AG04450 (cell line): ENCODE data around the gene ISL2. TPM values are rescaled to one million over a fixed set of nuclear protein-coding genes. Genes with fewer than 3 reads are reported as not detected.

Experiments
- CTCF ChIA-PET: fragments of 300-600, 350-600 bp; formaldehyde crosslinking; extraction: SDS; loops from one replicate; lab custom pipeline; 2022; ENCODE audit warnings: antibody characterized with exemption, inconsistent platforms; lab: Charles Lee
- POLR2A ChIA-PET: fragments of 350-600 bp; formaldehyde crosslinking; extraction: SDS; loops from one replicate; lab custom pipeline; 2021; ENCODE audit warnings: antibody characterized with exemption, inconsistent platforms; lab: Yijun Ruan, JAX
- DNase-seq: peaks from one replicate; pipeline ENCODE4 v3.0.0-alpha.2; 2011; ENCODE audit warnings: low read depth, low spot score
- H3K27ac ChIP-seq: one replicate; pipeline ENCODE4 v1.5.1; 2012; ENCODE audit warnings: low read depth, low read length, control low read depth
- H3K27me3 ChIP-seq: one replicate; pipeline ENCODE4 v1.6.0; 2012; ENCODE audit warnings: low read length; ENCODE audit not compliant: control insufficient read depth, insufficient read depth
- H3K4me3 ChIP-seq: 2 replicates; pipeline ENCODE4 v1.5.1; 2011; ENCODE audit warnings: mild to moderate bottlenecking, low read depth, low read length, control low read depth
- H3K9me3 ChIP-seq: 2 replicates; pipeline ENCODE4 v1.5.1; 2012; ENCODE audit warnings: low read length; ENCODE audit not compliant: control insufficient read depth, insufficient read depth
- polyA plus RNA-seq: library from polyadenylated mRNA; depleted of rRNA; stranded (reverse); fragments of >200 nt; gene quantifications from 2 replicates; pipeline ENCODE4 v1.2.3, GENCODE V29; 2011
- TF ChIP-seq, protein P1 (sequence below): IDR thresholded peaks from 2 replicates; pipeline ENCODE4 v1.5.1; 2011; ENCODE audit warnings: low read depth, low read length, control low read depth, inconsistent platforms

ISL2 gene
- polyA plus RNA-seq, 1 experiment, result 0.83 TPM

DNA sequence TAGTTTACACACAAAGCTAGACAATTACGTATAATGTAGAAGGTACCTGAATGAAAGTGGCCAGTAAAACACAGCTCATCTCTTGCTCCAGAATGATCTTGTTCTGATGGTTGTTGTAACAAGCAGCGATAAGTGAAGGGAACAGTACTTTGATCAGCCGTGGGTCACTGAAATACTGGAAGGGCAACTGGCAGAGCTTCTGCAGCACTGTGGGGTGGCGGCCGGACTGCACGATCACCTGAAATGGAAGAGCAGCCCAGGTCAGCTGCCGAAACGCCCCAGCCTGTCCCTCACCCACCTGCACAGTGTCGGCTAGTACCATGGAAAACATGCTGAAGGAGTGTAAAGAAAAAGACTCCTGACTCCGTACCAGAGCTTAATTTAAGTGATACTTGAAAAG lies 17.3 kb downstream of the ISL2 start:
- ChIA-PET CTCF (no interaction called here), POLR2A (no interaction called here)
- H3K4me3 ChIP-seq, result no peak overlapping the region
- TF ChIP-seq, protein P1, sequence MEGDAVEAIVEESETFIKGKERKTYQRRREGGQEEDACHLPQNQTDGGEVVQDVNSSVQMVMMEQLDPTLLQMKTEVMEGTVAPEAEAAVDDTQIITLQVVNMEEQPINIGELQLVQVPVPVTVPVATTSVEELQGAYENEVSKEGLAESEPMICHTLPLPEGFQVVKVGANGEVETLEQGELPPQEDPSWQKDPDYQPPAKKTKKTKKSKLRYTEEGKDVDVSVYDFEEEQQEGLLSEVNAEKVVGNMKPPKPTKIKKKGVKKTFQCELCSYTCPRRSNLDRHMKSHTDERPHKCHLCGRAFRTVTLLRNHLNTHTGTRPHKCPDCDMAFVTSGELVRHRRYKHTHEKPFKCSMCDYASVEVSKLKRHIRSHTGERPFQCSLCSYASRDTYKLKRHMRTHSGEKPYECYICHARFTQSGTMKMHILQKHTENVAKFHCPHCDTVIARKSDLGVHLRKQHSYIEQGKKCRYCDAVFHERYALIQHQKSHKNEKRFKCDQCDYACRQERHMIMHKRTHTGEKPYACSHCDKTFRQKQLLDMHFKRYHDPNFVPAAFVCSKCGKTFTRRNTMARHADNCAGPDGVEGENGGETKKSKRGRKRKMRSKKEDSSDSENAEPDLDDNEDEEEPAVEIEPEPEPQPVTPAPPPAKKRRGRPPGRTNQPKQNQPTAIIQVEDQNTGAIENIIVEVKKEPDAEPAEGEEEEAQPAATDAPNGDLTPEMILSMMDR, result no peak
- no peak for DNase-seq
- H3K27ac ChIP-seq, result no peak overlapping the region
- no peaks in the 10 kb centered on the region for H3K9me3 ChIP-seq
- no peaks in the 10 kb centered on the region for H3K27me3 ChIP-seq

DNA sequence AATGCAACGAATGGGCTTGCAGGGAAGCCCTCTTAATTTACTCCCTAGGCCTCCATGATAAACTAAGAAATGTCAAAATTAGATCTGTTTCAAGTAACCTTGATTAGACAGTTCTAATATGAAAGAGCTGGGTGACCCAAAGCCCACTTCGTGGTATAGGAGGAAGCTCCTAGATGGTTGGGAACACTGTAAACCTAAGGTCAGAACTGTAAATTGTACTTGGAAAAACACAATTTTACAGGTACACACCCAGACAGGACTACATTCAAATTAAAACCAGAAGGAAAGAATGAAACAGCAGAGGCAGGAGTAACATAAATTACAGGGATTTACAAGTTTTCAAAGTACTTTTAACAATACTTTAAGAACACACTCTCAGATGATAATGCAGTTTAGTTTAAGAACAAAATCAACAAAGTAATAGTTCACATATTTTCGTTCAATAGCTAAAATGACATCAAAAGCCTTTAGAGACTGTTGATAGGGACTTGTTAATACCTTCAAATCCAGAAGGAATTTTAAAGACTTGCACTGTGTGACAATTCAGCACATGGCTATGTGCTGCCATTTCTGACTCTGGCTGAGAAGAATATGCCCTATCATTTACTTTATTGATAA lies 18.4 kb downstream of the ISL2 start:
- H3K4me3 ChIP-seq, result no peak overlapping the region
- H3K9me3 ChIP-seq, result no peaks in the 10 kb centered on the region
- CTCF ChIA-PET, result no interaction called here
- TF ChIP-seq, protein P1, result no peak
- DNase-seq, result no peak
- POLR2A ChIA-PET, result no interaction called here
- no peak overlapping the region for H3K27ac ChIP-seq
- H3K27me3 ChIP-seq, result no peaks in the 10 kb centered on the region

DNA sequence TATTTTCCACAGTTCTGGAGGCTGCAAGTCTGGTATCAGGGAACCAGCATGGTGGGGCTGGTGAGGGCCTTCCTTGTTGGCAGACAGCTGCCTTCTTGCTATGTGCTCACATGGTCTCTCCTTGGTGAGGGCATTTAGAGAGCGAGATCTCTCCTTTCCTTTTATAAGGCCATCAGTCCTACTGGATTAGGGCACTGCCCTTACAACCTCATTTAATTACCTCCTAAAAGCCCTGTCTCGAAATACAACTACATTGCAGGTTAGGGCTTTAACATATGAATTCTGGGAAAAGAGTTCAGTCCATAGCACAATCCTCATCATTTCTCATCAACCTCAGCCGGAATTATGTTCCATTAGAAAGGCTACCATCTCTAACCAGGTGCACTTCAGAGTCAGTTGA lies 21.9 kb downstream of the ISL2 start:
- POLR2A ChIA-PET, result no interaction called here
- CTCF ChIA-PET, result interaction anchor here (0.7 kb wide), 1 partner anchor 9 kb away, joined by 3 read pairs; no protein-coding TSS in a partner anchor
- no peak for DNase-seq
- Histone ChIP-seq H3K27me3 (no peaks in the 10 kb centered on the region), H3K4me3 (no peak overlapping the region), H3K9me3 (no peaks in the 10 kb centered on the region), H3K27ac (no peak overlapping the region)
- TF ChIP-seq, protein P1, result no peak

DNA sequence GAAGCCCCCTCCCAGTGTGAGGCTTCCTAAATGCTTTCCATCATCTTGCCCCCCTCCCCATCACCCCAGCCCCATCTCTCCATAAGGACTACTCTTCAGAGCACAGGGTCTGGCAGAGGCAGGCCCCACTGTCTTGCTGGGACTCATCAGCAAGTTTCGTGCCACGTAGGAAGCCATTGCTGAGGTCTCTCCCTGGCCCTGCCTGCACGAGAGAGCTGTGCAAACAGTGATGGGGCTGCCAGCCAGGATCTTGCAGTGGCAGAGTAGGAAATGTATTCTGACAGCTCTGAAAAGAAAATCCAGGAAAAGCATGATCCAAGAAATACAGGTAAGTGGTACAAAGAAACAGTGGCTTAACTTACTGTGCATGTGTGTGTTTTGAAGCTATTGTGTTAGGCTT lies 22.6 kb downstream of the ISL2 start:
- Histone ChIP-seq H3K27ac (no peak overlapping the region), H3K27me3 (no peaks in the 10 kb centered on the region), H3K9me3 (no peaks in the 10 kb centered on the region), H3K4me3 (no peak overlapping the region)
- TF ChIP-seq, protein P1, result no peak
- POLR2A ChIA-PET, result no interaction called here
- CTCF ChIA-PET, result no interaction called here
- DNase-seq, result no peak

DNA sequence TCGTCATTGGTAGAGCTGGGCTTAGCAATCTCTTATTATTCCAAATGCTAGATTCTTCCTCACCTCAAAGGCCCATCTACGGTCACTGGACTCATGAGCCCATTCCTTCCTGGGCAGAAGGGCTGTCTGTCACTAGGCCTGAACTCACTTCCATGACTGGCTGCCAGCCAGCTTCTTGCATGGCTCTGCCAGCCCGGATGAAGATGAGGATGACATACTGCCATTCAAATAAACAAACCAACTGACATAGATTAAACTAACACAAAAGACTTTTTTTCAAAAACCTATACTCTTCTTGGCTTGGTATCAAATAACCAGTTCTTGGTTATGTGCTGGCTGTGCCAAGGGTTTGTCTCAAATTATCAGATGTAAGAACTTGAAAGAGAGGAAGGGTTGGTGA lies 23.8 kb downstream of the ISL2 start:
- no peak for DNase-seq
- POLR2A ChIA-PET, result no interaction called here
- Histone ChIP-seq H3K27ac (no peak overlapping the region), H3K4me3 (no peak overlapping the region), H3K9me3 (no peaks in the 10 kb centered on the region), H3K27me3 (no peaks in the 10 kb centered on the region)
- TF ChIP-seq, protein P1, result no peak
- CTCF ChIA-PET, result no interaction called here
